Measurements from ENCODE around the gene TRIM17.

DNA sequence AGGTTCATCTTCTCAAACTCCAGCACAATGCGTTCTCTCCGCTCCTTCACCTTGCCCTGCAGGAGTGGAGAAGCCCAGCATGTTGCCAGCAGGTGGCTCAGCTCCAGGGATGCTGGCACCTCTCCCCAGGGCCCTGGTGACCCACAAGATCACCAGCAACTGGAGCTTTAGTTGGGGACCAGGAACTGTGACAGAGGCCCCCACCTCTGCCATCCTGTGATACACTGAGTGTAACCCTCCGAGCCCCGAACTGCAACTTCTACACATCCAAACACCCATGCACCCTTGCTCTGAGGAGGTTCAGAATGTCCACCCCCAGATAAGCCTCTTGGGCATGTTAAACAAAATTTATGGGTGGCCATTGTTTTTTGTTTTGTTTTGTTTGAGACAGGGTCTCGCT lies 5.5 kb downstream of the TRIM17 start:
- no peak for TF ChIP-seq HDAC1 (IDR thresholded peaks at IDR 0.05)
- TF ChIP-seq, protein P1, sequence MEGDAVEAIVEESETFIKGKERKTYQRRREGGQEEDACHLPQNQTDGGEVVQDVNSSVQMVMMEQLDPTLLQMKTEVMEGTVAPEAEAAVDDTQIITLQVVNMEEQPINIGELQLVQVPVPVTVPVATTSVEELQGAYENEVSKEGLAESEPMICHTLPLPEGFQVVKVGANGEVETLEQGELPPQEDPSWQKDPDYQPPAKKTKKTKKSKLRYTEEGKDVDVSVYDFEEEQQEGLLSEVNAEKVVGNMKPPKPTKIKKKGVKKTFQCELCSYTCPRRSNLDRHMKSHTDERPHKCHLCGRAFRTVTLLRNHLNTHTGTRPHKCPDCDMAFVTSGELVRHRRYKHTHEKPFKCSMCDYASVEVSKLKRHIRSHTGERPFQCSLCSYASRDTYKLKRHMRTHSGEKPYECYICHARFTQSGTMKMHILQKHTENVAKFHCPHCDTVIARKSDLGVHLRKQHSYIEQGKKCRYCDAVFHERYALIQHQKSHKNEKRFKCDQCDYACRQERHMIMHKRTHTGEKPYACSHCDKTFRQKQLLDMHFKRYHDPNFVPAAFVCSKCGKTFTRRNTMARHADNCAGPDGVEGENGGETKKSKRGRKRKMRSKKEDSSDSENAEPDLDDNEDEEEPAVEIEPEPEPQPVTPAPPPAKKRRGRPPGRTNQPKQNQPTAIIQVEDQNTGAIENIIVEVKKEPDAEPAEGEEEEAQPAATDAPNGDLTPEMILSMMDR (IDR thresholded peaks at IDR 0.05 in 2 of 3, conservative IDR thresholded peaks at IDR 0.05 in 1 of 3; ENCODE audit: insufficient read depth in 2 of 3, low read depth in 1 of 3, low read length in 3 of 3), result no peak

All from K562 (cell line).